T-helper 2 cell (primary cell): Measurements from ENCODE around the gene PTH2R.
"Not testable (repeated sequence)": the region's sequence is repeated elsewhere in the genome, so short reads cannot be mapped to it uniquely, and the experiment has no call there.

ENCODE experiments used
- DNase-seq, 5 experiments: peaks; one replicate each; pipeline versions ENCODE4 v3.0.0 to v3.0.0-alpha.2; 2012 to 2022

PTH2R gene

GRCh38 chr2:208392300-208392699, 14.3 kb upstream of the PTH2R start:
- no peak for DNase-seq

GRCh38 chr2:208396796-208397195, 9.8 kb upstream of the PTH2R start:
- not testable (repeated sequence) for DNase-seq

GRCh38 chr2:208399201-208399600, 7.4 kb upstream of the PTH2R start:
- no peak for DNase-seq

- peak in 1 of 5 experiments; percentile 66 for DNase-seq
These were observed 1.1 kb downstream of the PTH2R start for GRCh38 chr2:208407667-208408066.

GRCh38 chr2:208413931-208414330, 7.3 kb downstream of the PTH2R start:
- DNase-seq, result peak in 1 of 5 experiments; percentile 75

- DNase-seq, result peak in 1 of 5 experiments; percentile 72
These were observed 8.7 kb downstream of the PTH2R start for GRCh38 chr2:208415255-208415654.

GRCh38 chr2:208415897-208416296, 9.3 kb downstream of the PTH2R start:
- peak in 1 of 5 experiments; percentile 87 for DNase-seq

- DNase-seq, result no peak
These were observed 19.9 kb downstream of the PTH2R start for GRCh38 chr2:208426412-208427045.

- no peak for DNase-seq
These were observed 31.2 kb downstream of the PTH2R start for GRCh38 chr2:208437755-208438154.

- DNase-seq, result no peak
These were observed 34.1 kb downstream of the PTH2R start for GRCh38 chr2:208440716-208441115.

- no peak for DNase-seq
These were observed 35.4 kb downstream of the PTH2R start for GRCh38 chr2:208441951-208442350.

- not testable (repeated sequence) for DNase-seq
These were observed 40.9 kb downstream of the PTH2R start for GRCh38 chr2:208447447-208447846.

GRCh38 chr2:208451061-208451460, 44.5 kb downstream of the PTH2R start:
- no peak for DNase-seq

- DNase-seq, result no peak
These were observed 48.3 kb downstream of the PTH2R start for GRCh38 chr2:208454861-208455260.

- DNase-seq, result no peak
These were observed 57.1 kb downstream of the PTH2R start for GRCh38 chr2:208463721-208464120.

- DNase-seq, result no peak
These were observed 57.6 kb downstream of the PTH2R start for GRCh38 chr2:208464205-208464604.

- peak in 1 of 5 experiments; percentile 52 for DNase-seq
These were observed 59.7 kb downstream of the PTH2R start for GRCh38 chr2:208466151-208466919.

- DNase-seq, result no peak
These were observed 60.3 kb downstream of the PTH2R start for GRCh38 chr2:208466920-208467298.

- DNase-seq, result no peak
These were observed 61.0 kb downstream of the PTH2R start for GRCh38 chr2:208467564-208467963.

- DNase-seq, result no peak
These were observed 71.1 kb downstream of the PTH2R start for GRCh38 chr2:208477741-208478140.

GRCh38 chr2:208479342-208479741, 72.8 kb downstream of the PTH2R start:
- DNase-seq, result no peak

GRCh38 chr2:208481945-208482344, 75.4 kb downstream of the PTH2R start:
- not testable (repeated sequence) for DNase-seq

GRCh38 chr2:208482453-208483015, 75.9 kb downstream of the PTH2R start:
- not testable (repeated sequence) for DNase-seq

GRCh38 chr2:208485390-208485789, 78.8 kb downstream of the PTH2R start:
- DNase-seq, result no peak
